DMS79 (cell line): ENCODE data around the gene CD300LF.

ENCODE experiments used
- DNase-seq: peaks from one replicate; lab custom pipeline; 2025; lab: John Stamatoyannopoulos, UW

Gene CD300LF

GRCh38 chr17:74729866-74730265 lies 17.1 kb upstream of the CD300LF start:
- DNase-seq = no peak

GRCh38 chr17:74729368-74729767 lies 16.6 kb upstream of the CD300LF start:
- DNase-seq = no peak

GRCh38 chr17:74728702-74729075 lies 16.0 kb upstream of the CD300LF start:
- DNase-seq = no peak

GRCh38 chr17:74728033-74728701 lies 15.4 kb upstream of the CD300LF start:
- no peak for DNase-seq

GRCh38 chr17:74725111-74725510 lies 12.4 kb upstream of the CD300LF start:
- DNase-seq = no peak

GRCh38 chr17:74723891-74724290 lies 11.2 kb upstream of the CD300LF start:
- no peak for DNase-seq

GRCh38 chr17:74722782-74723181 lies 10.1 kb upstream of the CD300LF start:
- no peak for DNase-seq

- DNase-seq = no peak
These were observed 7.8 kb upstream of the CD300LF start for GRCh38 chr17:74720506-74720905.

- no peak for DNase-seq
These were observed 2.4 kb upstream of the CD300LF start for GRCh38 chr17:74715144-74715543.

- DNase-seq = no peak
These were observed 540 bp upstream of the CD300LF start for GRCh38 chr17:74713171-74713755.

- DNase-seq = no peak
These were observed 422 bp downstream of the CD300LF start for GRCh38 chr17:74712301-74712700.

- no peak for DNase-seq
These were observed 1.5 kb downstream of the CD300LF start for GRCh38 chr17:74711058-74711824.

GRCh38 chr17:74704544-74704943 lies 8.2 kb downstream of the CD300LF start:
- peak; percentile 12 for DNase-seq

- DNase-seq = no peak
These were observed 9.4 kb downstream of the CD300LF start for GRCh38 chr17:74703311-74703710.

GRCh38 chr17:74702116-74702871 lies 10.4 kb downstream of the CD300LF start:
- no peak for DNase-seq

- no peak for DNase-seq
These were observed 13.5 kb downstream of the CD300LF start for GRCh38 chr17:74699236-74699635.

GRCh38 chr17:74698069-74698468 lies 14.7 kb downstream of the CD300LF start:
- DNase-seq = no peak

- no peak for DNase-seq
These were observed 15.2 kb downstream of the CD300LF start for GRCh38 chr17:74697515-74697914.

- no peak for DNase-seq
These were observed 17.1 kb downstream of the CD300LF start for GRCh38 chr17:74695629-74696028.

- DNase-seq = no peak
These were observed 18.6 kb downstream of the CD300LF start for GRCh38 chr17:74694081-74694480.

- peak; percentile 5 for DNase-seq
These were observed 21.6 kb downstream of the CD300LF start for GRCh38 chr17:74691151-74691550.

GRCh38 chr17:74690409-74690825 lies 22.3 kb downstream of the CD300LF start:
- DNase-seq = no peak

- DNase-seq = no peak
These were observed 24.8 kb downstream of the CD300LF start for GRCh38 chr17:74687886-74688285.
